ENCODE results near the gene INTS14. TPM values are rescaled to one million over a fixed set of nuclear protein-coding genes. Genes with fewer than 3 reads are reported as not detected.

The INTS14 gene
- total and polyA plus RNA-seq, 9 of the 15 experiments (the other 6 are each of a cell fraction or from before 2014, with no cell fraction given) = 30.5 to 92.4 (median 46.5) TPM

- intact Hi-C loops (cut with micrococcal nuclease) = no loop called here
- Histone ChIP-seq H3K9ac (ENCODE audit: insufficient read depth in 1 of 2, low read depth in 2 of 2, low read length in 2 of 2) (no peak overlapping the region), H3K36me3 (ENCODE audit: control insufficient read depth, insufficient read depth, low read length) (peaks cover 58% of the 10 kb centered on the region), H3K4me1 (replicated peaks in 1 of 2; ENCODE audit: control insufficient read depth in 2 of 2, insufficient read depth in 2 of 2, low read length in 2 of 2) (peaks cover 4 to 25% of the 10 kb centered on the region in 2 experiments; a peak in 3 of 5 replicates), H3K79me2 (ENCODE audit: control insufficient read depth, insufficient read depth, low read length) (peaks cover 47% of the 10 kb centered on the region), H3K9me3 (replicated peaks; ENCODE audit: control insufficient read depth, insufficient read depth, low read depth, low read length) (no peaks in the 10 kb centered on the region), H4K20me1 (replicated peaks; ENCODE audit: control insufficient read depth, insufficient read depth, low read length) (peaks cover 17% of the 10 kb centered on the region), H2AFZ (ENCODE audit: low read depth, low read length) (no peak overlapping the region), H3K27me3 (ENCODE audit: control insufficient read depth in 2 of 2, insufficient read depth in 2 of 2, low read length in 2 of 2) (no peaks in the 10 kb centered on the region), H3K9me1 (ENCODE audit: control insufficient read depth, insufficient read depth, low read length) (no peaks in the 10 kb centered on the region), H3K4me3 (no peak overlapping the region), H3K27ac (ENCODE audit: extremely low read depth, low read depth, low read length) (no peak overlapping the region), H3K4me2 (ENCODE audit: insufficient read depth, low read length) (no peak overlapping the region)
- ChIA-PET POLR2A (no interaction called here), CTCF (ENCODE audit: low intra/inter-chr PET ratio) (no interaction called here)
- FAIRE-seq = no peak
- DNase-seq (ENCODE audit: extremely low read depth in 1 of 4, low spot score in 3 of 4) = no peak
- no TSS peak for BruUV-seq (replicated peaks)
- WGBS (ENCODE audit: insufficient coverage, low coverage, missing lambda C conversion rate) = 89% methylated on average over 3 of the region's 3 CpGs
- in situ Hi-C loops (cut with MboI) = no loop called here
- no peak for ATAC-seq
- TF ChIP-seq THRA (IDR thresholded peaks at IDR 0.05) (no peak), FOXM1 (IDR thresholded peaks at IDR 0.05; ENCODE audit: low read depth) (no peak), FOXM1 (CRISPR knock-in tag; IDR thresholded peaks at IDR 0.05; ENCODE audit: low read depth) (no peak), ESRRA (IDR thresholded peaks at IDR 0.05; ENCODE audit: borderline replicate concordance, low read depth) (no peak), CHCHD3 (CRISPR knock-in tag; IDR thresholded peaks at IDR 0.05) (no peak), SUPT5H (IDR thresholded peaks at IDR 0.05) (no peak), ZNF146 (CRISPR knock-in tag; IDR thresholded peaks at IDR 0.05; ENCODE audit: unreplicated experiment) (no peak), DNMT1 (IDR thresholded peaks at IDR 0.05) (no peak), NELFE (IDR thresholded peaks at IDR 0.05; ENCODE audit: insufficient read depth, insufficient read length) (no peak), ZNF224 (CRISPR knock-in tag; IDR thresholded peaks at IDR 0.05) (no peak), ZNF124 (CRISPR knock-in tag; IDR thresholded peaks at IDR 0.05) (no peak), ZNF408 (CRISPR knock-in tag; IDR thresholded peaks at IDR 0.05; ENCODE audit: low read depth) (no peak), CBX5 (IDR thresholded peaks at IDR 0.05; ENCODE audit: borderline replicate concordance, low read depth) (no peak), KDM5B (IDR thresholded peaks at IDR 0.05; ENCODE audit: insufficient replicate concordance, low read depth, low read length) (no peak), ZNF175 (CRISPR knock-in tag; IDR thresholded peaks at IDR 0.05; ENCODE audit: low read depth) (no peak), YY1 (IDR thresholded peaks at IDR 0.05; ENCODE audit: borderline replicate concordance in 1 of 3, control insufficient read depth in 1 of 3, extremely low read depth in 1 of 3, insufficient read depth in 3 of 3, insufficient read length in 1 of 3, insufficient replicate concordance in 2 of 3, low read depth in 1 of 3, low read length in 2 of 3) (no peak), GATA2 (CRISPR knock-in tag; IDR thresholded peaks at IDR 0.05) (no peak)
- TF ChIP-seq, protein P1, sequence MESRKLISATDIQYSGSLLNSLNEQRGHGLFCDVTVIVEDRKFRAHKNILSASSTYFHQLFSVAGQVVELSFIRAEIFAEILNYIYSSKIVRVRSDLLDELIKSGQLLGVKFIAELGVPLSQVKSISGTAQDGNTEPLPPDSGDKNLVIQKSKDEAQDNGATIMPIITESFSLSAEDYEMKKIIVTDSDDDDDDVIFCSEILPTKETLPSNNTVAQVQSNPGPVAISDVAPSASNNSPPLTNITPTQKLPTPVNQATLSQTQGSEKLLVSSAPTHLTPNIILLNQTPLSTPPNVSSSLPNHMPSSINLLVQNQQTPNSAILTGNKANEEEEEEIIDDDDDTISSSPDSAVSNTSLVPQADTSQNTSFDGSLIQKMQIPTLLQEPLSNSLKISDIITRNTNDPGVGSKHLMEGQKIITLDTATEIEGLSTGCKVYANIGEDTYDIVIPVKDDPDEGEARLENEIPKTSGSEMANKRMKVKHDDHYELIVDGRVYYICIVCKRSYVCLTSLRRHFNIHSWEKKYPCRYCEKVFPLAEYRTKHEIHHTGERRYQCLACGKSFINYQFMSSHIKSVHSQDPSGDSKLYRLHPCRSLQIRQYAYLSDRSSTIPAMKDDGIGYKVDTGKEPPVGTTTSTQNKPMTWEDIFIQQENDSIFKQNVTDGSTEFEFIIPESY (CRISPR knock-in tag; IDR thresholded peaks at IDR 0.05) = no peak
- TF ChIP-seq, protein P2, sequence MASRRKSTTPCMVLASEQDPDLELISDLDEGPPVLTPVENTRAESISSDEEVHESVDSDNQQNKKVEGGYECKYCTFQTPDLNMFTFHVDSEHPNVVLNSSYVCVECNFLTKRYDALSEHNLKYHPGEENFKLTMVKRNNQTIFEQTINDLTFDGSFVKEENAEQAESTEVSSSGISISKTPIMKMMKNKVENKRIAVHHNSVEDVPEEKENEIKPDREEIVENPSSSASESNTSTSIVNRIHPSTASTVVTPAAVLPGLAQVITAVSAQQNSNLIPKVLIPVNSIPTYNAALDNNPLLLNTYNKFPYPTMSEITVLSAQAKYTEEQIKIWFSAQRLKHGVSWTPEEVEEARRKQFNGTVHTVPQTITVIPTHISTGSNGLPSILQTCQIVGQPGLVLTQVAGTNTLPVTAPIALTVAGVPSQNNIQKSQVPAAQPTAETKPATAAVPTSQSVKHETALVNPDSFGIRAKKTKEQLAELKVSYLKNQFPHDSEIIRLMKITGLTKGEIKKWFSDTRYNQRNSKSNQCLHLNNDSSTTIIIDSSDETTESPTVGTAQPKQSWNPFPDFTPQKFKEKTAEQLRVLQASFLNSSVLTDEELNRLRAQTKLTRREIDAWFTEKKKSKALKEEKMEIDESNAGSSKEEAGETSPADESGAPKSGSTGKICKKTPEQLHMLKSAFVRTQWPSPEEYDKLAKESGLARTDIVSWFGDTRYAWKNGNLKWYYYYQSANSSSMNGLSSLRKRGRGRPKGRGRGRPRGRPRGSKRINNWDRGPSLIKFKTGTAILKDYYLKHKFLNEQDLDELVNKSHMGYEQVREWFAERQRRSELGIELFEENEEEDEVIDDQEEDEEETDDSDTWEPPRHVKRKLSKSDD (conservative IDR thresholded peaks at IDR 0.05; ENCODE audit: low read length) = no peak
These were observed 57.2 kb downstream of the INTS14 start for GRCh38 chr15:65553691-65554090.
